ENCODE results near the gene FAM170B. TPM values are rescaled to one million over a fixed set of nuclear protein-coding genes. Genes with fewer than 3 reads are reported as not detected.

FAM170B gene
- total and polyA plus RNA-seq, 2 of the 4 experiments (the other 2 are of a cell fraction) = not detected

GRCh38 chr10:49150426-49150825, 16.6 kb upstream of the FAM170B start:
- WGBS, 2 experiments (ENCODE audit: extremely low coverage in 2 of 2, insufficient read length in 1 of 2) = 100% methylated on average over 1 of the region's 5 CpGs; no CpG with 5 or more reads in 1 of the 2 experiments
- Histone ChIP-seq H4K8ac (ENCODE audit: low read depth in 2 of 2, low read length in 2 of 2) (no peak overlapping the region), H3K56ac (ENCODE audit: extremely low read depth, insufficient read depth, low read length) (no peak overlapping the region), H4K91ac (ENCODE audit: insufficient read depth, low read depth, low read length) (no peak overlapping the region), H3K4ac (ENCODE audit: low read depth, low read length) (no peak overlapping the region), H3K9ac (ENCODE audit: low read depth, low read length) (no peak overlapping the region), H3K23ac (ENCODE audit: low read depth, low read length) (no peak overlapping the region), H2BK15ac (ENCODE audit: low read depth, low read length) (no peak overlapping the region; the same call in 1 of the 3 replicates), H3K9me1 (ENCODE audit: insufficient read depth, low read length) (peaks cover 8% of the 10 kb centered on the region), H2AFZ (replicated peaks; ENCODE audit: low read length, poor library complexity) (no peak overlapping the region), H2BK5ac (ENCODE audit: low read depth, low read length, poor library complexity, severe bottlenecking) (no peak overlapping the region), H3K27ac (ENCODE audit: insufficient read depth, low read length) (no peak overlapping the region), H3K9me3 (ENCODE audit: control insufficient read depth, insufficient read depth, low read length) (no peaks in the 10 kb centered on the region; the same call in 1 of the 2 replicates), H3K4me2 (ENCODE audit: low read depth, low read length) (no peak overlapping the region), H2BK20ac (ENCODE audit: low read depth, low read length) (no peak overlapping the region), H4K5ac (ENCODE audit: low read depth, low read length) (no peak overlapping the region), H3K18ac (ENCODE audit: low read depth, low read length) (no peak overlapping the region), H3K14ac (replicated peaks; ENCODE audit: low read depth, low read length) (no peak overlapping the region), H3K27me3 (ENCODE audit: control insufficient read depth, insufficient read depth, low read length) (no peaks in the 10 kb centered on the region), H3K4me1 (ENCODE audit: control insufficient read depth, insufficient read depth, low read length) (peaks cover 9% of the 10 kb centered on the region), H3K4me3 (ENCODE audit: insufficient read depth, low read depth, low read length) (no peak overlapping the region), H3K36me3 (ENCODE audit: control insufficient read depth, insufficient read depth, low read length) (no peaks in the 10 kb centered on the region), H2BK120ac (ENCODE audit: low read depth, low read length) (peak overlapping the region; percentile 38; the same call in 1 of the 2 replicates), H4K20me1 (ENCODE audit: insufficient read depth, low read length) (no peaks in the 10 kb centered on the region), H2AK5ac (ENCODE audit: low read depth, low read length) (no peak overlapping the region), H3K79me1 (ENCODE audit: low read depth in 1 of 2, low read length in 2 of 2) (no peaks in the 10 kb centered on the region), H2AK9ac (replicated peaks; ENCODE audit: low read depth, low read length, poor library complexity) (no peak overlapping the region)
- in situ Hi-C loops (cut with MboI; ENCODE audit: low sequenced_read_pairs) = no loop called here
- DNase-seq (no peak), ATAC-seq (ENCODE audit: low read depth) (no peak)
- no TSS peak for BruUV-seq (replicated peaks)
- dilution Hi-C loops (cut with HindIII; ENCODE audit: low sequenced_read_pairs, unreplicated experiment) = no loop called here
- ChIA-PET POLR2A (ENCODE audit: unreplicated experiment) (no interaction called here), CTCF (interaction anchor here (0.9 to 1.1 kb wide), 3 partner anchors 11 kb away, joined by 3 to 4 read pairs (median 3); no protein-coding TSS in a partner anchor)
- TF ChIP-seq MXI1 (IDR thresholded peaks at IDR 0.05; ENCODE audit: borderline replicate concordance, low read depth, low read length) (no peak), POLR2A (IDR thresholded peaks at IDR 0.05; ENCODE audit: low read depth, low read length) (no peak), MAZ (IDR thresholded peaks at IDR 0.05; ENCODE audit: borderline replicate concordance, low read depth, low read length) (no peak), FOS (IDR thresholded peaks at IDR 0.05; ENCODE audit: low read depth, low read length) (no peak), BHLHE40 (IDR thresholded peaks at IDR 0.05; ENCODE audit: low read depth, low read length) (no peak), ELK1 (IDR thresholded peaks at IDR 0.05; ENCODE audit: borderline replicate concordance, low read depth, low read length) (no peak), RAD21 (IDR thresholded peaks at IDR 0.05; ENCODE audit: low read length) (no peak), USF2 (IDR thresholded peaks at IDR 0.05; ENCODE audit: low read depth, low read length) (no peak)
- intact Hi-C loops (cut with micrococcal nuclease) = no loop called here

Measured in IMR-90 (cell line).